Measurements from ENCODE around the gene BIRC7. TPM values are rescaled to one million over a fixed set of nuclear protein-coding genes. Genes with fewer than 3 reads are reported as not detected.

BIRC7 gene
- total RNA-seq, 2 donors from 2014 or later: 0.51 TPM; not detected in 1

DNA sequence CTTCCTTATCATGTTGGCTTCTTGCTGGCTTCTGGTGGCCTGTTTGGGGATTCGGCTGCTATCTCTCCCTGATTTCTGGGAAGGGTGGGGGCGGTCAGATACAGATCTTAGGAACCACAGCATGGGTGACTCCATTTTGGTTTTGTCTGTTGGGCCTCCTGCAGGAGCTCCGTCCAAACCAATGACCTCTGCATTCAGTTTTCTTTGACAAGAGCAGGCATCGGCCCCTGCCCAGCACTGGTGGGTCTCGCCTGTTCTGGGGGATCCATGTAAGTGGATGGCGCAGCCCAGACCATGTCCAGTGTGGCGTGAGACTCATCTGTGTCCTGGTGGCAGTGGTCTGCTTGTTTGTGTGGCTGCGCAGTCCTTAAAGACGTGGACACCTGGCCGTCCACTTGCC is 28.3 kb downstream of the BIRC7 start:
- no peak for DNase-seq (ENCODE audit: low spot score in 2 of 2)
- Mint-ChIP-seq H3K9me3 (no peaks in the 10 kb centered on the region), H3K36me3 (no peaks in the 10 kb centered on the region), H3K27ac (no peak overlapping the region)
- ATAC-seq: no peak

- H3K9me3 Mint-ChIP-seq: no peaks in the 10 kb centered on the region
- H3K36me3 Mint-ChIP-seq: no peaks in the 10 kb centered on the region
- ATAC-seq (peak in 1 of 2 donors; percentile 43), DNase-seq (ENCODE audit: low spot score in 2 of 2) (no peak)
- no peak overlapping the region for H3K27ac Mint-ChIP-seq
Measured at GRCh38 chr20:63264519-63264918, 28.8 kb downstream of the BIRC7 start.

- no peaks in the 10 kb centered on the region for H3K36me3 Mint-ChIP-seq
- no peak overlapping the region for H3K27ac Mint-ChIP-seq
Measured at GRCh38 chr20:63265891-63266515, 30.3 kb downstream of the BIRC7 start.

GRCh38 chr20:63267691-63268090 is 32.0 kb downstream of the BIRC7 start:
- no peaks in the 10 kb centered on the region for H3K9me3 Mint-ChIP-seq
- H3K36me3 Mint-ChIP-seq: no peaks in the 10 kb centered on the region
- DNase-seq (ENCODE audit: low spot score in 2 of 2): no peak
- no peak for ATAC-seq
- no peak overlapping the region for H3K27ac Mint-ChIP-seq

More at GRCh38 chr20:63265891-63266515, 30.3 kb downstream of the BIRC7 start:
- no peaks in the 10 kb centered on the region for H3K9me3 Mint-ChIP-seq
- no peak for ATAC-seq
- no peak for DNase-seq (ENCODE audit: low spot score in 2 of 2)

GRCh38 chr20:63268256-63268655 is 32.6 kb downstream of the BIRC7 start:
- Mint-ChIP-seq H3K36me3 (peaks cover 2% of the 10 kb centered on the region in 2 donors), H3K27ac (no peak overlapping the region), H3K9me3 (no peaks in the 10 kb centered on the region)
- ATAC-seq (no peak), DNase-seq (ENCODE audit: low spot score in 2 of 2) (no peak)

GRCh38 chr20:63268671-63269439 is 33.1 kb downstream of the BIRC7 start:
- DNase-seq (ENCODE audit: low spot score in 2 of 2) (no peak), ATAC-seq (no peak)
- no peak overlapping the region for H3K27ac Mint-ChIP-seq
- H3K9me3 Mint-ChIP-seq: no peaks in the 10 kb centered on the region
- peaks cover 8% of the 10 kb centered on the region in 2 donors for H3K36me3 Mint-ChIP-seq

DNA sequence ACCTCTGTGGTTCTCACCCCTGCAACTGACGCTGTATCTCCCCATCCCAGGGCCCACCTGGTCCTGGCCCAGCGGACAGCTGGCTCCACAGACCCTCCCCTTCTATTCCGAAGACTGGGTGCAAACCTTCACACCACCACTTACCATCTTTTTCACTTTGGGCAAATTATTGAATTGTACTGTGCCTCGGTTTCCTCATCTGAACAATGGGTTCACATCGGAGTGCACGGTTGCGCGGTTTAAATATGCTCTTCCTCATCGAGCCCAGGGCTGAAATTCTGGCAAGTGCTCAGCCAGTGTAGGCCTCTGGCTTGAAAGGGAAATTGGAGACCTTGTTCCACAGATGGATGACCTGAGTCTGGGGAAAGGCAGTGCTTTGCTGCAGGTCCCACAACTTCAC is 34.0 kb downstream of the BIRC7 start:
- DNase-seq (ENCODE audit: low spot score in 2 of 2) (no peak), ATAC-seq (no peak)
- no peaks in the 10 kb centered on the region for H3K9me3 Mint-ChIP-seq
- H3K36me3 Mint-ChIP-seq: peaks cover 8 to 9% of the 10 kb centered on the region in 2 donors
- no peak overlapping the region for H3K27ac Mint-ChIP-seq

DNA sequence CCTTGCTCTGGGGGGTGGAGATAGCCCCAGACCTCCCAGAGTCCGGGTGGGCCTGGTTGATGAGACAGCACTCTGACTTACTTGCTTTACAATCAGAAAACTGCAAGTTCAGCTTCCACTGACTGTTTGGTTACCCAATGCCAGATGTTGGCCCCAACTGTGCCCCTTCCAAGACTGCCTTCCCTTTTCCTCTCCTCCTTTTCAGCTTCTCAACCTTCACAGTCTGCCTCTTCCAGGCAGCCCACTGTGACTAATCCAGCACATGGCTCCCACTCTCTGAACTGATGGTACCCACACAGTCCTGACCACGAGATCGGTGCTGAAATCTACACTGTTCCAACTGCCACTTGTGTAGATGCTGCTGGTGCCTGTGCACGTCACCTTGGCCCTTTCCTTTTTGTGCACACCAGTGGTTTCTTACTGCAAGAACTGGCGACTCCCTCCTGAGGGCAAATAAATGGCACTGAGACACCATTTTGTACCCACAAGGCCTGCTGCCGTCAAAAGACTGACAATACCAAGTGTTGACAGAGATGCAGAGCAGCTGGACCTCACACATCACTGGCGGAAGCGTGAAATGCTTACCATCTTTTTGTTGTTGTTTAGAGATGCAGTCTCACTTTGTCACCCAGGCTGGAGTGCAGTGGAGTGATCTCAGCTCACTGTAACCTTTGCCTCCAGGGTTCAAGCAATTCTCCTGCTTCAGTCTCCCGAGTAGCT is 35.1 kb downstream of the BIRC7 start:
- no peak for DNase-seq (ENCODE audit: low spot score in 2 of 2)
- no peaks in the 10 kb centered on the region for H3K9me3 Mint-ChIP-seq
- ATAC-seq: no peak
- peaks cover 8 to 9% of the 10 kb centered on the region in 2 donors for H3K36me3 Mint-ChIP-seq
- no peak overlapping the region for H3K27ac Mint-ChIP-seq

- Mint-ChIP-seq H3K36me3 (peaks cover 8 to 9% of the 10 kb centered on the region in 2 donors), H3K27ac (peak within 1 kb of the TSS; percentile 92 to 99), H3K9me3 (no peaks in the 10 kb centered on the region)
- DNase-seq (ENCODE audit: low spot score in 2 of 2) (peak; percentile 88), ATAC-seq (peak; percentile 99)
Measured at GRCh38 chr20:63272105-63273058, 36.7 kb downstream of the BIRC7 start, which contains the start of gene ARFGAP1. TSS of gene ARFGAP1 (plus strand) at chr20:63272813. CDS start at chr20:63275581, 2,768 bp downstream.

- H3K36me3 Mint-ChIP-seq: peaks cover 8 to 9% of the 10 kb centered on the region in 2 donors
- ATAC-seq (no peak), DNase-seq (ENCODE audit: low spot score in 2 of 2) (no peak)
- H3K9me3 Mint-ChIP-seq: no peaks in the 10 kb centered on the region
- H3K27ac Mint-ChIP-seq: peak overlapping the region; percentile 92 to 99
Measured at GRCh38 chr20:63273059-63273579, 37.4 kb downstream of the BIRC7 start.

DNA sequence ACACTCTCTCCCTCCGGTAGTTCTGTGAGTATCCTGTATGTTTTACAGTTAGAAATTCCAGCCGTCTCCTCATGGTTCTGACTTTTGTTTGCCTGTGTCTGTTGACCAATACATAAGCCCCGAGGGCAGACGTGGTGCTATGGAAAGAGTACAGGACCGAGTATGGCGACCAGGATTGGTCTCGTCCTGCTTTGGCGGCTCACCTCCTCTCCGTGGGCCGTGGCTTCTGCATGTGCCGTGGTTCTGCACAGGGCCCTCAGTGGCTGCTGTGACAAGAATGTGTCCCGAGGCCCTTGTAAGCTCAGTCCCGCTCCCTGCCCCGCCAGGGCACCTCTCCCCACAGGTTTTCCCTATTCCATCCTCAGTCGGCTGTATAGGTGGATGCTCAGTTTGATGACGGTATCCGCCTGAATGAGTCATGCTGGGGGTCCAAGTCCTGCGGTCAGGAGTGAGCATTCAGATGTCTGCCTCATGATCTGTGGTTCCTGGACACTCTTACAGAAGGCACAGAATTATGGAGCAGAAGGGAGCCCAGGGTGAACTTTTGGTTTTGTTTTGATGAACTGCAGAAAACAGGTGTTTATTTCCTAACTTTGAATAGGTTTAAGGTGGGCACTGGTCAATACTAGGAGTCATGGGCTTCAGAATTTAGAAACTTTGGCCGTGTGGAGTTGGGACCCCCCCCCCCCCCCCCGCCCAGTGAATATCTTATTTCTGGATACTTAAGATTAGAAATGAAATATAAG is 38.1 kb downstream of the BIRC7 start:
- peak overlapping the region; percentile 92 to 99 for H3K27ac Mint-ChIP-seq
- ATAC-seq (no peak), DNase-seq (ENCODE audit: low spot score in 2 of 2) (no peak)
- H3K9me3 Mint-ChIP-seq: no peaks in the 10 kb centered on the region
- peaks cover 8 to 9% of the 10 kb centered on the region in 2 donors for H3K36me3 Mint-ChIP-seq

- Mint-ChIP-seq H3K27ac (peak overlapping the region in 1 of 2 donors; percentile 72), H3K9me3 (no peaks in the 10 kb centered on the region), H3K36me3 (peaks cover 8 to 9% of the 10 kb centered on the region in 2 donors)
- ATAC-seq (no peak), DNase-seq (ENCODE audit: low spot score in 2 of 2) (no peak)
Measured at GRCh38 chr20:63274381-63275228, 38.9 kb downstream of the BIRC7 start.

DNA sequence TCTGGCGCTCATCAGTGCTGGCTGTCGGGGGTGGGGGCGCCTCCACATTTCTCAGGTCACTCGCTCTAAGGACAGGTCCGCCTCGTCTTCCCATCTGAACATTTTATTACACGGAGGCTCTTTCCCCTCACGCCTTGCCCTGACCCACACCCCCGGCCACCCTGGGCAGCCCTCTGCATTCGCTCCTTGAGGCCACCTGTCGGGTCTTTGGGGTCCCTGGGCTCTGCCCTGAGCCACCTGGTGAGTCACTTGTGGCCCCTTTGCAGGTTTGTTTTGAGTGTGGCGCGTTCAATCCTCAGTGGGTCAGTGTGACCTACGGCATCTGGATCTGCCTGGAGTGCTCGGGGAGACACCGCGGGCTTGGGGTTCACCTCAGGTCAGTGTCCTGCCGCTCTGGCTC is 40.1 kb downstream of the BIRC7 start:
- no peak overlapping the region for H3K27ac Mint-ChIP-seq
- peaks cover 8 to 9% of the 10 kb centered on the region in 2 donors for H3K36me3 Mint-ChIP-seq
- H3K9me3 Mint-ChIP-seq: no peaks in the 10 kb centered on the region
- no peak for DNase-seq (ENCODE audit: low spot score in 2 of 2)
- ATAC-seq: no peak

GRCh38 chr20:63276956-63277355 is 41.3 kb downstream of the BIRC7 start:
- DNase-seq (ENCODE audit: low spot score in 2 of 2) (no peak), ATAC-seq (no peak)
- Mint-ChIP-seq H3K27ac (peak overlapping the region in 1 of 2 donors; percentile 40), H3K36me3 (peaks cover 8 to 9% of the 10 kb centered on the region in 2 donors), H3K9me3 (no peaks in the 10 kb centered on the region)
